ENCODE data around the gene KIAA1671.

KIAA1671 gene

DNA sequence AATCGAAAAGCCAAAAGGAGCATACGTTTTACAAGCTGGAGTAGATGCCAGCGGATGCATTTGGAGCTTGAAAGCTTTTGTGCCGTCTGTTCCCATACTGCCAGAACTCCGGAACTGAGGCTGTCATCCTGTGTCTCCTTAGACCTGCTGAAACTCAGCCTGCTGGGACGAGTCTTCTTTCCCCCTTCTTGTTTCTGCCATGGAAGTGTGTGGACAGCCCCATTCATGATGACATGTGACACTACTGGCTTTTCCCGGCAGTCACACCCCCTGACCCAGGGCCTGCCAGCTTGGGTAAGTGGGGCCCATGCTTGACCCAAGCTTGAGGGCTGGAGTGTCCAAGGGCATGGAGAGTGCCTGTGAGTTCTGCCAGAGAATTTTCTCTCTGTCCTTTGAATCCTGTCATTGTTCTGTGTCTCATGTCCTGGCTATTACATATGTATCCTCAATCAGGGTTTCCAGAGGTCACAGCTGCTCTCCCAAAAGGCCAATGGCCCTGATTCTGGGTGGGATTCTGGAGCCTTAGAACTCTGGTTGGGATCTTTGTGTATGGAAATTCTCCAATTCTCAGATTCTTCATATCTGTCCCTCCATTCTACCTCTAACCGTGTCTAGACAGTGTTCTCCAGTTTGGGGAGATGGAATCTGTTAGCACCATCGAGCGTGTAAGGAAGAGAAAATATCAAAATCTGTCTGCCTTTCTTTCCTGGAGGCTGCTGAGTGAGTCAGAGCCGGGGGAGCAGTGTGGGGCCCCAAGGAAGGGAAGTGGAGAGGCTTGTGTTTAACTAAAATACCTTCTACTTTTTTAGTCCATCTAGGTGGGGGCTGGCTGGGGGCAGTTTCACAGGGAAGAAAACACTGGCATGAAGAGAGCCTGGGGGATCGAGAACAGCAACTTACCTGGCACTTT, 73.2 kb downstream of the KIAA1671 start:
- H3K14ac ChIP-seq (ENCODE audit: low read length), result peak overlapping the region; percentile 31
- H3K4me2 ChIP-seq (ENCODE audit: low read length), result no peak overlapping the region
- peak overlapping the region; percentile 85 for H2BK12ac ChIP-seq (ENCODE audit: low read length)
- peak overlapping the region; percentile 72 for H4K91ac ChIP-seq (ENCODE audit: low read depth, low read length)
- peaks cover 2% of the 10 kb centered on the region for H3K79me2 ChIP-seq (ENCODE audit: control insufficient read depth, insufficient read depth, low read length, poor library complexity)
- H3K23ac ChIP-seq (ENCODE audit: low read length), result no peak overlapping the region
- no peaks in the 10 kb centered on the region for H3K9me3 ChIP-seq (ENCODE audit: insufficient read depth, low read depth, low read length)
- H4K12ac ChIP-seq (ENCODE audit: low read depth, low read length), result no peak overlapping the region
- peak overlapping the region; percentile 54 for H4K8ac ChIP-seq (ENCODE audit: low read depth, low read length)
- H2AK5ac ChIP-seq (ENCODE audit: low read length), result peak overlapping the region; percentile 66
- peak overlapping the region; percentile 65 for H2BK5ac ChIP-seq (ENCODE audit: low read depth, low read length, poor library complexity)
- H3K4me1 ChIP-seq (ENCODE audit: control insufficient read depth in 1 of 2, insufficient read depth in 2 of 2, low read length in 2 of 2), result peaks cover 14 to 21% of the 10 kb centered on the region in 2 experiments
- no peak for DNase-seq
- no peak overlapping the region for H3K9ac ChIP-seq (ENCODE audit: low read length)
- H3K36me3 ChIP-seq (ENCODE audit: control insufficient read depth in 1 of 2, insufficient read depth in 2 of 2, low read length in 2 of 2), result no peaks in the 10 kb centered on the region
- H3K27ac ChIP-seq (ENCODE audit: low read depth, low read length), result peak overlapping the region; percentile 18
- no CpG with 5 or more reads among the region's 12 CpGs for WGBS (ENCODE audit: extremely low coverage, insufficient coverage, insufficient read length)
- no peak overlapping the region for H3K4me3 ChIP-seq (ENCODE audit: low read depth, low read length)
- no peak overlapping the region for H3K4ac ChIP-seq (ENCODE audit: low read depth, low read length)
- peak overlapping the region; percentile 83 for H3K18ac ChIP-seq (ENCODE audit: low read length)
- H2BK120ac ChIP-seq (ENCODE audit: insufficient read depth, low read length, poor library complexity), result peak overlapping the region; percentile 17
- no peaks in the 10 kb centered on the region for H3K27me3 ChIP-seq (ENCODE audit: insufficient read depth, low read length)
- peaks cover 5% of the 10 kb centered on the region for H3K79me1 ChIP-seq (ENCODE audit: low read length)
- peak overlapping the region; percentile 72 for H2AFZ ChIP-seq (ENCODE audit: insufficient read depth, low read length, poor library complexity)

DNA sequence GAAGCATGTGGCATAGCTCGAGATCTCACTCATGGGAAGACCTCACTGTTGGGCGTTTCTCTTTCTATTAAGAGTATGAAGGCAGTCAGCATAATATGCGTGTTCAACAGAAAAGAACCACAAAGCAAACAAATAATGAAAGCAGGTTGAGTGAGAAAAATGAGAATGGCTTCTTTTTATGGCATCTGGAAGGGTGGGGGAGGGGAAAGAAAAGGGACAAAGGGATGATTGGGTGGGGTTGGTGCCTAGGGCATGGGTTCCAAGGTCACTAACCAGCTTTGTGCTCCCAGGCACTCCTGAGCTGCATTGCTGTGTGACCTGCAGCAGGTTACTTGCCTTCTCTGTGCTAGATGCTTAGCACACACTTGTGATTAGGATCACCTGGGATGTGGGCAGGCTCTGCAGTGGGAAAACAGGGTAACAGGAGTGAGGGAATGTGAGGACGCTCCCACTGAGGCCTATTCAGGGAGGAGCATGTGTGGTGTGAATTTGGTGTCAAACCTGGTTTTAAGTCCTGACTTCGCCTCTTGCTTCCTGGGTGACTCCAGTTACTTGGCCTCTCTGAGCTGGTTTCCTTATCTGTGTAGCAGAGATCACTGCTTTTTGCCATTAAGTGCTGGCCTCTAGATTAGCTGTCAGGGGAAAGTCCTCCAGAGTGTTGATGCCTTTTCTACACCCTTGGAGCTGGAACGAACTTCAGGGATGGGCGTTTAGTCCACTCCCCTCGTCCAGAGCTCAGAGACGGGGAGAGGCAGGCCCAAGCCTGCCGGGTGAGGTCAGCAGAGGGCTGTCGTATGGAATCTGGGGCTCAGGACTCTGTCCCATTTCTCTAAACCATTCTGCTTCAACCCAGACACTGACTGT, 74.8 kb downstream of the KIAA1671 start:
- Histone ChIP-seq H3K79me1 (ENCODE audit: low read length) (peaks cover 5% of the 10 kb centered on the region), H3K36me3 (ENCODE audit: control insufficient read depth in 1 of 2, insufficient read depth in 2 of 2, low read length in 2 of 2) (no peaks in the 10 kb centered on the region), H3K4me2 (ENCODE audit: low read length) (no peak overlapping the region), H4K91ac (ENCODE audit: low read depth, low read length) (no peak overlapping the region), H4K8ac (ENCODE audit: low read depth, low read length) (no peak overlapping the region), H4K12ac (ENCODE audit: low read depth, low read length) (no peak overlapping the region), H2AK5ac (ENCODE audit: low read length) (peak overlapping the region; percentile 31), H3K9ac (ENCODE audit: low read length) (no peak overlapping the region), H2BK120ac (ENCODE audit: insufficient read depth, low read length, poor library complexity) (no peak overlapping the region), H3K79me2 (ENCODE audit: control insufficient read depth, insufficient read depth, low read length, poor library complexity) (peaks cover 2% of the 10 kb centered on the region), H3K18ac (ENCODE audit: low read length) (no peak overlapping the region), H2BK5ac (ENCODE audit: low read depth, low read length, poor library complexity) (no peak overlapping the region), H3K4ac (ENCODE audit: low read depth, low read length) (no peak overlapping the region), H3K4me3 (ENCODE audit: low read depth, low read length) (peak overlapping the region; percentile 17), H3K27me3 (ENCODE audit: insufficient read depth, low read length) (no peaks in the 10 kb centered on the region), H2AFZ (ENCODE audit: insufficient read depth, low read length, poor library complexity) (no peak overlapping the region), H3K27ac (ENCODE audit: low read depth, low read length) (no peak overlapping the region), H3K9me3 (ENCODE audit: insufficient read depth, low read depth, low read length) (no peaks in the 10 kb centered on the region), H2BK12ac (ENCODE audit: low read length) (no peak overlapping the region), H3K14ac (ENCODE audit: low read length) (no peak overlapping the region), H3K4me1 (ENCODE audit: control insufficient read depth in 1 of 2, insufficient read depth in 2 of 2, low read length in 2 of 2) (peaks cover 14 to 21% of the 10 kb centered on the region in 2 experiments), H3K23ac (ENCODE audit: low read length) (no peak overlapping the region)
- WGBS (ENCODE audit: extremely low coverage, insufficient coverage, insufficient read length), result no CpG with 5 or more reads among the region's 11 CpGs
- no peak for DNase-seq

DNA sequence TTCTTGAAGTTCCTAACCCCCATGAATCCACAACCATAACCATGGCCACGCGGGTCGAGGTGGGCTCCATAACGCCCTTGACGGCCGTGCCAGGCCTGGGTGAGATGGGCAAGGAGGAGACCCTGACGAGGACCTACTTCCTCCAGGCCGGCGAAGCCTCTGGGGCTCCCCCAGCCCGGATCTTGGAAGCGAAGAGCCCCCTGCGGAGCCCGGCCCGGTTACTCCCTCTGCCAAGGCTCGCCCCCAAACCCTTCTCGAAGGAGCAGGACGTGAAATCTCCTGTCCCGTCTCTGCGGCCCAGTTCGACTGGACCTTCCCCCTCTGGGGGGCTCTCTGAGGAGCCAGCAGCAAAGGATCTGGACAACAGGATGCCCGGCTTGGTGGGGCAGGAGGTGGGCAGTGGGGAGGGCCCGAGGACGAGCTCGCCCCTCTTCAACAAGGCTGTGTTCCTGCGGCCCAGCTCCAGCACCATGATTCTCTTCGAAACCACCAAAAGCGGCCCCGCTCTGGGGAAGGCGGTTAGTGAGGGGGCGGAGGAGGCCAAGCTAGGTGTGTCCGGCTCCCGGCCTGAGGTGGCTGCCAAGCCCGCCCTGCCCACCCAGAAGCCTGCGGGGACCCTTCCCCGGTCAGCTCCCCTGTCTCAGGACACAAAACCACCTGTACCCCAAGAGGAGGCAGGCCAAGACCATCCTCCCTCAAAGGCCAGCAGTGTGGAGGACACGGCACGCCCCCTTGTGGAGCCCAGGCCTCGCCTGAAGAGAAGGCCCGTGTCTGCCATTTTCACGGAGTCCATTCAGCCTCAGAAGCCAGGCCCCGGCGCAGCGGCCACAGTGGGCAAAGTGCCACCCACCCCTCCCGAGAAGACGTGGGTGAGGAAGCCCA, 75.7 kb downstream of the KIAA1671 start:
- no peak overlapping the region for H2AFZ ChIP-seq (ENCODE audit: insufficient read depth, low read length, poor library complexity)
- no peak overlapping the region for H3K4ac ChIP-seq (ENCODE audit: low read depth, low read length)
- H3K27ac ChIP-seq (ENCODE audit: low read depth, low read length), result no peak overlapping the region
- H2AK5ac ChIP-seq (ENCODE audit: low read length), result no peak overlapping the region
- H3K27me3 ChIP-seq (ENCODE audit: insufficient read depth, low read length), result no peaks in the 10 kb centered on the region
- DNase-seq, result peak in 1 of 2 donors; percentile 38
- H3K4me3 ChIP-seq (ENCODE audit: low read depth, low read length), result no peak overlapping the region
- H3K23ac ChIP-seq (ENCODE audit: low read length), result no peak overlapping the region
- H3K36me3 ChIP-seq (ENCODE audit: control insufficient read depth in 1 of 2, insufficient read depth in 2 of 2, low read length in 2 of 2), result peaks cover 0 to 2% of the 10 kb centered on the region in 2 experiments
- H4K12ac ChIP-seq (ENCODE audit: low read depth, low read length), result no peak overlapping the region
- peaks cover 2% of the 10 kb centered on the region for H3K79me2 ChIP-seq (ENCODE audit: control insufficient read depth, insufficient read depth, low read length, poor library complexity)
- no peak overlapping the region for H3K18ac ChIP-seq (ENCODE audit: low read length)
- no peak overlapping the region for H2BK5ac ChIP-seq (ENCODE audit: low read depth, low read length, poor library complexity)
- no peak overlapping the region for H2BK120ac ChIP-seq (ENCODE audit: insufficient read depth, low read length, poor library complexity)
- H3K14ac ChIP-seq (ENCODE audit: low read length), result no peak overlapping the region
- no peaks in the 10 kb centered on the region for H3K9me3 ChIP-seq (ENCODE audit: insufficient read depth, low read depth, low read length)
- H2BK12ac ChIP-seq (ENCODE audit: low read length), result peak overlapping the region; percentile 31
- no peak overlapping the region for H3K9ac ChIP-seq (ENCODE audit: low read length)
- H3K4me1 ChIP-seq (ENCODE audit: control insufficient read depth in 1 of 2, insufficient read depth in 2 of 2, low read length in 2 of 2), result peaks cover 14 to 21% of the 10 kb centered on the region in 2 experiments
- no peak overlapping the region for H3K4me2 ChIP-seq (ENCODE audit: low read length)
- peak overlapping the region; percentile 8 for H4K91ac ChIP-seq (ENCODE audit: low read depth, low read length)
- peaks cover 5% of the 10 kb centered on the region for H3K79me1 ChIP-seq (ENCODE audit: low read length)
- no peak overlapping the region for H4K8ac ChIP-seq (ENCODE audit: low read depth, low read length)
- no CpG with 5 or more reads among the region's 45 CpGs for WGBS (ENCODE audit: extremely low coverage, insufficient coverage, insufficient read length)

DNA sequence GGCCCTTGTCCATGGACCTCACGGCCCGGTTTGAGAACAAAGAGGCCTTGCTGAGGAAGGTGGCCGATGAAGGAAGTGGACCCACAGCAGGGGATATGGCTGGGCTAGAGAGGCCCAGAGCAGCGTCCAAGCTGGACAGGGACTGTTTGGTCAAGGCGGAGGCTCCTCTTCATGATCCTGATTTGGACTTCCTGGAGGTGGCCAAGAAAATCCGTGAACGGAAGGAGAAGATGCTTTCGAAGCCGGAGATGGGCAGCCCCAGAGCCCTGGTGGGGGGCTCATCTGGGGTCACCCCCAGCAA, 76.3 kb downstream of the KIAA1671 start:
- Histone ChIP-seq H3K27me3 (ENCODE audit: insufficient read depth, low read length) (no peaks in the 10 kb centered on the region), H3K18ac (ENCODE audit: low read length) (no peak overlapping the region), H3K36me3 (ENCODE audit: control insufficient read depth in 1 of 2, insufficient read depth in 2 of 2, low read length in 2 of 2) (peaks cover 0 to 2% of the 10 kb centered on the region in 2 experiments), H2AK5ac (ENCODE audit: low read length) (no peak overlapping the region), H2BK12ac (ENCODE audit: low read length) (peak overlapping the region; percentile 3), H3K4ac (ENCODE audit: low read depth, low read length) (no peak overlapping the region), H3K79me2 (ENCODE audit: control insufficient read depth, insufficient read depth, low read length, poor library complexity) (peaks cover 2% of the 10 kb centered on the region), H3K23ac (ENCODE audit: low read length) (no peak overlapping the region), H3K79me1 (ENCODE audit: low read length) (peaks cover 5% of the 10 kb centered on the region), H3K4me1 (ENCODE audit: control insufficient read depth in 1 of 2, insufficient read depth in 2 of 2, low read length in 2 of 2) (peaks cover 14 to 21% of the 10 kb centered on the region in 2 experiments), H3K14ac (ENCODE audit: low read length) (no peak overlapping the region), H4K12ac (ENCODE audit: low read depth, low read length) (no peak overlapping the region), H2BK120ac (ENCODE audit: insufficient read depth, low read length, poor library complexity) (no peak overlapping the region), H3K9ac (ENCODE audit: low read length) (no peak overlapping the region), H4K8ac (ENCODE audit: low read depth, low read length) (no peak overlapping the region), H3K27ac (ENCODE audit: low read depth, low read length) (no peak overlapping the region), H3K4me2 (ENCODE audit: low read length) (no peak overlapping the region), H4K91ac (ENCODE audit: low read depth, low read length) (peak overlapping the region; percentile 8), H2AFZ (ENCODE audit: insufficient read depth, low read length, poor library complexity) (no peak overlapping the region), H3K4me3 (ENCODE audit: low read depth, low read length) (no peak overlapping the region), H2BK5ac (ENCODE audit: low read depth, low read length, poor library complexity) (no peak overlapping the region), H3K9me3 (ENCODE audit: insufficient read depth, low read depth, low read length) (no peaks in the 10 kb centered on the region)
- DNase-seq, result no peak
- no CpG with 5 or more reads among the region's 9 CpGs for WGBS (ENCODE audit: extremely low coverage, insufficient coverage, insufficient read length)
